ENCODE data around the gene PARD3B.

DNA sequence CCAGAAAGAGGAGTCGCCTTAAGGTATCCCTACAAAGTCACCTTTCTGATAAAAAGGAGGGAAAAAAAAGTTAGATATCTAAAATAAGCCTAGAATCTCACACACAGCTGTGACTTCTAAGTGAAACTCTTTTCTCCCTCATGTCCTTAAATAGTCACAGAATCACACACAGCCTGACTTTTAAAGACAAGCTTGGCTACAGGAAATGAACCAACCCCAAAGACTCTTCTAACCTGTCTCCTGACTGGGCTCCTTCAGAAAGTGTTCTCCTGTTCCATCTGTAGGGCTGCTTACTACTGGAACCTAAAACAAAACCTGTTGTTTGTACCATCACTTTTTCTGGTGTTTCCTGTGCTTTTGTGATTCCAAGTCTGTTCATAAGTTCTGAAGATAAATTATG lies 1074.3 kb downstream of the PARD3B start:
- no peak for TF ChIP-seq CTCF (IDR thresholded peaks at IDR 0.05)
- no peak for TF ChIP-seq POLR2A (IDR thresholded peaks at IDR 0.05)

All from lower leg skin (tissue), 3 donors.